Measurements from ENCODE around the gene TEX264. TPM values are rescaled to one million over a fixed set of nuclear protein-coding genes. Genes with fewer than 3 reads are reported as not detected.

Gene TEX264
- total and polyA plus RNA-seq, 2 experiments from 2014 or later: 10.0 to 13.3 TPM

DNA sequence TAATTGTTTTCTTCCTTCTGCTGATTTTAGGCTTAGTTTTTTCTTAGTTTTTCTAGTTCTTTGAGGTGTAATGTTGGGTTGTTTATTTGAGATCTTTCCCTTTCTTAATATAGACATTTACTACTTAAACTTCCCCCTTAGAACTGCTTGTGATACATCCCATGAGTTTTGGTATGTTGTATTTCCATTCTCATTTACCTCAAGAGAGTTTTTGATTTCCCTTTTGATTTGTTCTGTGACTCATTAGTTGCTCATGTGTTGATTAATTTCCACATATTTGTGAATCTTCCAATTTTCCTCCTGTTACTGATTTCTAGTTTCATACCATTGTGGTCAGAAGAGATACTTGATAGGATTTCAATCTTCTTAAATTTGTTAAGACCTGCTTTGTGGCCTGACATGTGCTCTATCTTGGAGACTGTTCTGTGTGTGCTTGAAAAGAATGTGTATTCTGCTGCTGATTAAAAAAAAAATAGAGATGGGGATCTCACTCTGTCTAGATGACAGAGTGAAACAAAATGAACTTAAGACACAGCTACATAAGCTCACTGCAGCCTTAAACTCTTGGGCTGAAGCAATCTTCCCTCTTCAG, 58.1 kb downstream of the TEX264 start:
- Mint-ChIP-seq H3K4me1 (peaks cover 2% of the 10 kb centered on the region), H3K9me3 (peaks cover 4% of the 10 kb centered on the region; the same call in 2 of the 3 replicates), H3K36me3 (ENCODE audit: low read depth) (no peaks in the 10 kb centered on the region), H3K27ac (no peak overlapping the region), H3K27me3 (ENCODE audit: insufficient read depth, low read depth, poor library complexity) (peaks cover 5% of the 10 kb centered on the region), H3K4me3 (no peak overlapping the region)
- DNase-seq (ENCODE audit: low spot score): no peak
- Histone ChIP-seq H3K36me3 (ENCODE audit: insufficient read depth) (no peaks in the 10 kb centered on the region), H4K20me1 (replicated peaks; ENCODE audit: insufficient read depth) (no peaks in the 10 kb centered on the region), H3K9me2 (ENCODE audit: insufficient read depth) (no peaks in the 10 kb centered on the region), H3K27me3 (ENCODE audit: insufficient read depth) (no peaks in the 10 kb centered on the region), H3K27ac (ENCODE audit: low read depth) (no peak overlapping the region), H3F3A (replicated peaks; ENCODE audit: low read depth) (no peaks in the 10 kb centered on the region), H3K4me2 (no peak overlapping the region), H3K4me1 (ENCODE audit: insufficient read depth) (no peaks in the 10 kb centered on the region), H2AFZ (no peak overlapping the region), H3K79me2 (replicated peaks; ENCODE audit: insufficient read depth) (no peaks in the 10 kb centered on the region), H3K4me3 (no peak overlapping the region)
- no peak for ATAC-seq
- TF ChIP-seq ETS1 (IDR thresholded peaks at IDR 0.05) (no peak), POLR2AphosphoS5 (IDR thresholded peaks at IDR 0.05; ENCODE audit: low read depth) (no peak), REST (IDR thresholded peaks at IDR 0.05; ENCODE audit: unreplicated experiment) (no peak)

GRCh38 chr3:51733859-51734571, 63.0 kb downstream of the TEX264 start:
- Histone ChIP-seq H3K4me3 (no peak overlapping the region), H3K27me3 (ENCODE audit: insufficient read depth) (no peaks in the 10 kb centered on the region), H3K27ac (ENCODE audit: low read depth) (no peak overlapping the region), H3F3A (replicated peaks; ENCODE audit: low read depth) (no peaks in the 10 kb centered on the region), H2AFZ (peak overlapping the region; percentile 85), H3K36me3 (ENCODE audit: insufficient read depth) (no peaks in the 10 kb centered on the region), H4K20me1 (replicated peaks; ENCODE audit: insufficient read depth) (no peaks in the 10 kb centered on the region), H3K79me2 (replicated peaks; ENCODE audit: insufficient read depth) (no peaks in the 10 kb centered on the region), H3K4me1 (ENCODE audit: insufficient read depth) (peaks cover 16% of the 10 kb centered on the region; the same call in 1 of the 2 replicates), H3K9me2 (ENCODE audit: insufficient read depth) (no peaks in the 10 kb centered on the region), H3K4me2 (no peak overlapping the region)
- DNase-seq (ENCODE audit: low spot score) (no peak), ATAC-seq (peak; percentile 22; the same call in 2 of the 3 replicates)
- no peak for TF ChIP-seq EZH2 (IDR thresholded peaks at IDR 0.05; ENCODE audit: low read depth, unreplicated experiment)
- no peak for TF ChIP-seq ETS1 (IDR thresholded peaks at IDR 0.05)
- Mint-ChIP-seq H3K36me3 (ENCODE audit: low read depth) (no peaks in the 10 kb centered on the region), H3K27ac (no peak overlapping the region), H3K9me3 (peaks cover 6% of the 10 kb centered on the region; the same call in 2 of the 3 replicates), H3K4me3 (no peak overlapping the region), H3K27me3 (ENCODE audit: insufficient read depth, low read depth, poor library complexity) (peaks cover 9% of the 10 kb centered on the region), H3K4me1 (peaks cover 22% of the 10 kb centered on the region)

Measured in GM23338 (cell line).